ENCODE data around the gene CCDC167. TPM values are rescaled to one million over a fixed set of nuclear protein-coding genes. Genes with fewer than 3 reads are reported as not detected.

Gene CCDC167
- total and polyA plus RNA-seq, 2 donors (not counting 1 experiment from before 2014, with no cell fraction given), result 11.1 to 60.1 TPM

GRCh38 chr6:37514321-37514771 lies 14.7 kb upstream of the CCDC167 start:
- Histone ChIP-seq H3K27ac (ENCODE audit: low read length in 2 of 2) (no peak overlapping the region), H3K79me2 (ENCODE audit: control insufficient read depth, insufficient read depth, low read length) (no peaks in the 10 kb centered on the region), H3K27me3 (replicated peaks in 1 of 4; ENCODE audit: control extremely low read depth in 1 of 4, control insufficient read depth in 3 of 4, insufficient read depth in 4 of 4, low read length in 3 of 4) (peaks cover 0 to 7% (median 0%) of the 10 kb centered on the region in 4 experiments), H3K4me3 (ENCODE audit: control extremely low read depth in 1 of 5, extremely low read depth in 1 of 5, insufficient read depth in 1 of 5, low read depth in 2 of 5, low read length in 4 of 5) (no peak overlapping the region), H3K9me3 (ENCODE audit: control extremely low read depth in 1 of 3, control insufficient read depth in 2 of 3, insufficient read depth in 1 of 3, low read length in 2 of 3) (peaks cover 0 to 5% (median 0%) of the 10 kb centered on the region in 3 donors), H3K4me1 (ENCODE audit: control insufficient read depth in 2 of 2, insufficient read depth in 2 of 2, low read length in 2 of 2) (peaks cover 23 to 35% of the 10 kb centered on the region in 2 donors), H3K36me3 (replicated peaks in 1 of 2; ENCODE audit: control extremely low read depth in 1 of 2, control insufficient read depth in 1 of 2, extremely low read depth in 1 of 2, insufficient read depth in 2 of 2, low read length in 1 of 2) (no peaks in the 10 kb centered on the region), H3K9ac (ENCODE audit: low read length) (no peak overlapping the region), H3K4me2 (replicated peaks; ENCODE audit: low read depth, low read length, poor library complexity, severe bottlenecking) (no peak overlapping the region), H4K20me1 (ENCODE audit: control insufficient read depth, insufficient read depth, low read length, poor library complexity, severe bottlenecking) (no peaks in the 10 kb centered on the region), H2AFZ (ENCODE audit: insufficient read depth, low read depth, low read length, poor library complexity, severe bottlenecking) (no peak overlapping the region)
- H3K4me3 Mint-ChIP-seq, result no peak overlapping the region
- peaks cover 26% of the 10 kb centered on the region for H3K4me1 Mint-ChIP-seq
- CTCF ChIA-PET, result no interaction called here
- DNase-seq (no peak), ATAC-seq (ENCODE audit: low read depth) (no peak)
- no peak for TF ChIP-seq EZH2 (IDR thresholded peaks at IDR 0.05; ENCODE audit: borderline replicate concordance, insufficient read depth, low read depth, low read length, poor library complexity, severe bottlenecking)
- TF ChIP-seq CTCF (IDR thresholded peaks at IDR 0.05), result no peak
- no peak overlapping the region for H3K27ac Mint-ChIP-seq
- POLR2A ChIA-PET, result no interaction called here
- no peaks in the 10 kb centered on the region for H3K9me3 Mint-ChIP-seq (ENCODE audit: insufficient read depth)
- intact Hi-C loops (cut with micrococcal nuclease), result no loop called here
- H3K27me3 Mint-ChIP-seq, result peaks cover 4% of the 10 kb centered on the region
- 56% methylated on average over 4 of the region's 5 CpGs for WGBS (ENCODE audit: insufficient coverage)

- H3K27ac ChIP-seq (ENCODE audit: low read length in 2 of 2), result no peak overlapping the region
- no peaks in the 10 kb centered on the region for H3K36me3 ChIP-seq (replicated peaks in 1 of 2; ENCODE audit: control extremely low read depth in 1 of 2, control insufficient read depth in 1 of 2, extremely low read depth in 1 of 2, insufficient read depth in 2 of 2, low read length in 1 of 2)
Observed at GRCh38 chr6:37513576-37513975, 13.9 kb upstream of the CCDC167 start.

More at GRCh38 chr6:37513576-37513975, 13.9 kb upstream of the CCDC167 start:
- no peak overlapping the region for H3K9ac ChIP-seq (ENCODE audit: low read length)
- 76% methylated on average over 4 of the region's 10 CpGs for WGBS (ENCODE audit: insufficient coverage)
- Mint-ChIP-seq H3K27ac (no peak overlapping the region), H3K27me3 (peaks cover 4% of the 10 kb centered on the region), H3K4me3 (no peak overlapping the region), H3K4me1 (peaks cover 26% of the 10 kb centered on the region), H3K9me3 (ENCODE audit: insufficient read depth) (no peaks in the 10 kb centered on the region)
- H3K4me2 ChIP-seq (replicated peaks; ENCODE audit: low read depth, low read length, poor library complexity, severe bottlenecking), result no peak overlapping the region
- TF ChIP-seq CTCF (IDR thresholded peaks at IDR 0.05), result no peak
- no peak overlapping the region for H3K4me3 ChIP-seq (ENCODE audit: control extremely low read depth in 1 of 5, extremely low read depth in 1 of 5, insufficient read depth in 1 of 5, low read depth in 2 of 5, low read length in 4 of 5)
- DNase-seq (no peak), ATAC-seq (ENCODE audit: low read depth) (no peak)
- no peaks in the 10 kb centered on the region for H3K79me2 ChIP-seq (ENCODE audit: control insufficient read depth, insufficient read depth, low read length)
- POLR2A ChIA-PET, result no interaction called here
- H2AFZ ChIP-seq (ENCODE audit: insufficient read depth, low read depth, low read length, poor library complexity, severe bottlenecking), result no peak overlapping the region
- intact Hi-C loops (cut with micrococcal nuclease), result no loop called here
- CTCF ChIA-PET, result no interaction called here
- no peaks in the 10 kb centered on the region for H4K20me1 ChIP-seq (ENCODE audit: control insufficient read depth, insufficient read depth, low read length, poor library complexity, severe bottlenecking)
- peaks cover 23 to 35% of the 10 kb centered on the region in 2 donors for H3K4me1 ChIP-seq (ENCODE audit: control insufficient read depth in 2 of 2, insufficient read depth in 2 of 2, low read length in 2 of 2)
- no peaks in the 10 kb centered on the region for H3K9me3 ChIP-seq (ENCODE audit: control extremely low read depth in 1 of 3, control insufficient read depth in 2 of 3, insufficient read depth in 1 of 3, low read length in 2 of 3)
- H3K27me3 ChIP-seq (replicated peaks in 1 of 4; ENCODE audit: control extremely low read depth in 1 of 4, control insufficient read depth in 3 of 4, insufficient read depth in 4 of 4, low read length in 3 of 4), result peaks cover 0 to 7% (median 0%) of the 10 kb centered on the region in 4 experiments

Data from B cell (primary cell).